ENCODE data around the gene FAM124B. TPM values are rescaled to one million over a fixed set of nuclear protein-coding genes. Genes with fewer than 3 reads are reported as not detected.

The FAM124B gene
- total RNA-seq, 1 donor from 2014 or later: not detected

- Histone ChIP-seq H3K4me3 (ENCODE audit: low read depth, low read length) (peak overlapping the region; percentile 71), H3K27me3 (ENCODE audit: control insufficient read depth, insufficient read depth, low read length) (no peaks in the 10 kb centered on the region), H3K36me3 (ENCODE audit: control insufficient read depth, insufficient read depth, low read length) (no peaks in the 10 kb centered on the region)
- no peak for DNase-seq (ENCODE audit: low read depth)
- TF ChIP-seq CTCF (IDR thresholded peaks at IDR 0.05; ENCODE audit: insufficient read depth, low read length, poor library complexity, severe bottlenecking): no peak
These were observed 40.4 kb upstream of the FAM124B start for GRCh38 chr2:224442071-224442967.

GRCh38 chr2:224440988-224441387 lies 39.1 kb upstream of the FAM124B start:
- DNase-seq (ENCODE audit: low read depth): no peak
- Histone ChIP-seq H3K27me3 (ENCODE audit: control insufficient read depth, insufficient read depth, low read length) (no peaks in the 10 kb centered on the region), H3K4me3 (ENCODE audit: low read depth, low read length) (no peak overlapping the region), H3K36me3 (ENCODE audit: control insufficient read depth, insufficient read depth, low read length) (no peaks in the 10 kb centered on the region)
- no peak for TF ChIP-seq CTCF (IDR thresholded peaks at IDR 0.05; ENCODE audit: insufficient read depth, low read length, poor library complexity, severe bottlenecking)

DNA sequence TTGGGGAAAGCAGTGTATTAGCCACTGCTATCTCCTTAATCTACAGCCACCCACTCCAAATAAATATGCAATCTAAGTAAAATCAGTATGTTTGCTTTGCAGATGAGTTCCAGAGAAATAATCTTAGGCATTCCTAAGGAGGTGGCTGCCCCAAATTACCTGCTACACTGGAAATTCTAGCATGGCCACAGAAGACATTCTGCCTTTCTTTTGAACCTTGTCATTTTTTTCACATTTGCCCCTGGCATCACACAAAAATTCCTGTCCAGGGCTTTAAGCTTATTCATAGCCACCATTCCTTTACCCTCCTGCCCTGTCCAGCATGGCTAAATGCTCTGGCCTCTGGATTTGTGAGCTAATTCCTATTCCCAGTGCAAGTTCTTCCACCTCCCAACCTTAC lies 36.8 kb upstream of the FAM124B start:
- no peaks in the 10 kb centered on the region for H3K27me3 ChIP-seq (ENCODE audit: control insufficient read depth, insufficient read depth, low read length)
- H3K36me3 ChIP-seq (ENCODE audit: control insufficient read depth, insufficient read depth, low read length): no peaks in the 10 kb centered on the region
- H3K4me3 ChIP-seq (ENCODE audit: low read depth, low read length): no peak overlapping the region
- DNase-seq (ENCODE audit: low read depth): no peak
- TF ChIP-seq CTCF (IDR thresholded peaks at IDR 0.05; ENCODE audit: insufficient read depth, low read length, poor library complexity, severe bottlenecking): no peak

DNA sequence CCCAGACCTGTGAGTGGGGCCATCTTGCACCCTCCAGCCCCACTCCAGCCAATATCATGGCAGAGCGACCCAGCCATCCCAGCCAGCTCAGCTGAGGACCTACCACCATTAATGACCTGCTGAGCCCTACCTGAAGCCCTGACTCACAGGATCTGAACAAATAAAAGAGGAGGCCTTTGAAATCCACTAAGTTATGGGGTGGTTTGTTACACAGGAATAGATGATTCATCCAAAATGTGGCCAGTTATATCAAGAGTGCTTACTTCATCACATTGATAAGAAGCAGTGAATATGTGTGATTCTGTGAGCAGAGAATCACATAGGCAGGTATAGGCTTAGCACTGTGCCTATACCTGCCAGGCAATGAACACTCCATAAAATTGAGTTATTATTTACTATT lies 34.7 kb upstream of the FAM124B start:
- no peak for TF ChIP-seq CTCF (IDR thresholded peaks at IDR 0.05; ENCODE audit: insufficient read depth, low read length, poor library complexity, severe bottlenecking)
- Histone ChIP-seq H3K4me3 (ENCODE audit: low read depth, low read length) (no peak overlapping the region), H3K36me3 (ENCODE audit: control insufficient read depth, insufficient read depth, low read length) (no peaks in the 10 kb centered on the region), H3K27me3 (ENCODE audit: control insufficient read depth, insufficient read depth, low read length) (no peaks in the 10 kb centered on the region)
- peak; percentile 31 for DNase-seq (ENCODE audit: low read depth)

- no peaks in the 10 kb centered on the region for H3K27me3 ChIP-seq (ENCODE audit: control insufficient read depth, insufficient read depth, low read length)
- no peak for DNase-seq (ENCODE audit: low read depth)
- H3K36me3 ChIP-seq (ENCODE audit: control insufficient read depth, insufficient read depth, low read length): no peaks in the 10 kb centered on the region
- H3K4me3 ChIP-seq (ENCODE audit: low read depth, low read length): no peak overlapping the region
- TF ChIP-seq CTCF (IDR thresholded peaks at IDR 0.05; ENCODE audit: insufficient read depth, low read length, poor library complexity, severe bottlenecking): no peak
These were observed 32.7 kb upstream of the FAM124B start for GRCh38 chr2:224434618-224435017.

GRCh38 chr2:224433442-224433841 lies 31.5 kb upstream of the FAM124B start:
- H3K27me3 ChIP-seq (ENCODE audit: control insufficient read depth, insufficient read depth, low read length): no peaks in the 10 kb centered on the region
- no peak overlapping the region for H3K4me3 ChIP-seq (ENCODE audit: low read depth, low read length)
- H3K36me3 ChIP-seq (ENCODE audit: control insufficient read depth, insufficient read depth, low read length): no peaks in the 10 kb centered on the region
- TF ChIP-seq CTCF (IDR thresholded peaks at IDR 0.05; ENCODE audit: insufficient read depth, low read length, poor library complexity, severe bottlenecking): no peak
- no peak for DNase-seq (ENCODE audit: low read depth)
